Activated T-cell treated with anti-CD3 and anti-CD28 coated beads, Interleukin-2, amount 50 U/mL, for 1 hour (primary cell): ENCODE results near the gene HYAL2.
"Not testable (repeated sequence)": the region's sequence is repeated elsewhere in the genome, so short reads cannot be mapped to it uniquely, and the experiment has no call there.

ENCODE experiments used
- DNase-seq: peaks from one replicate; pipeline ENCODE4 v3.0.0-alpha.2; 2020

HYAL2 gene

GRCh38 chr3:50327129-50327528 is 4.6 kb upstream of the HYAL2 start:
- no peak for DNase-seq

- no peak for DNase-seq
Observed at GRCh38 chr3:50326182-50326541, 3.6 kb upstream of the HYAL2 start.

- no peak for DNase-seq
Observed at GRCh38 chr3:50325497-50326181, 3.1 kb upstream of the HYAL2 start.

- DNase-seq: no peak
Observed at GRCh38 chr3:50325113-50325480, 2.6 kb upstream of the HYAL2 start.

- DNase-seq: peak; percentile 74
Observed at GRCh38 chr3:50324351-50325112, 2.0 kb upstream of the HYAL2 start.

- no peak for DNase-seq
Observed at GRCh38 chr3:50323614-50324199, 1.2 kb upstream of the HYAL2 start.

- DNase-seq: no peak
Observed at GRCh38 chr3:50323092-50323600, 601 bp upstream of the HYAL2 start.

- no peak for DNase-seq
Observed at GRCh38 chr3:50322115-50322385, 495 bp downstream of the HYAL2 start.

GRCh38 chr3:50321336-50322114 is 1.0 kb downstream of the HYAL2 start:
- peak; percentile 85 for DNase-seq

GRCh38 chr3:50320853-50321335 is 1.7 kb downstream of the HYAL2 start:
- no peak for DNase-seq

GRCh38 chr3:50319894-50320625 is 2.5 kb downstream of the HYAL2 start:
- no peak for DNase-seq

GRCh38 chr3:50319181-50319893 is 3.2 kb downstream of the HYAL2 start:
- DNase-seq: no peak

- no peak for DNase-seq
Observed at GRCh38 chr3:50318615-50319014, 3.9 kb downstream of the HYAL2 start.

GRCh38 chr3:50318163-50318562 is 4.4 kb downstream of the HYAL2 start:
- DNase-seq: no peak

GRCh38 chr3:50317300-50317699 is 5.2 kb downstream of the HYAL2 start:
- no peak for DNase-seq

GRCh38 chr3:50316657-50317242 is 5.8 kb downstream of the HYAL2 start:
- DNase-seq: peak; percentile 79

GRCh38 chr3:50314816-50315215 is 7.7 kb downstream of the HYAL2 start:
- DNase-seq: no peak

GRCh38 chr3:50314342-50314741 is 8.2 kb downstream of the HYAL2 start:
- no peak for DNase-seq

- not testable (repeated sequence) for DNase-seq
Observed at GRCh38 chr3:50312041-50312440, 10.5 kb downstream of the HYAL2 start.

GRCh38 chr3:50304601-50305000 is 17.9 kb downstream of the HYAL2 start:
- no peak for DNase-seq

- no peak for DNase-seq
Observed at GRCh38 chr3:50303013-50303815, 19.3 kb downstream of the HYAL2 start, which contains the start of gene HYAL1. HYAL1 (minus strand) TSS chr3:50303574; CDS start chr3:50302956, 618 bp downstream.
